ENCODE data around the gene USP40. TPM values are rescaled to one million over a fixed set of nuclear protein-coding genes. Genes with fewer than 3 reads are reported as not detected.

Gene USP40
- total and polyA plus RNA-seq, 2 experiments from 2014 or later = 5.7 to 11.7 TPM

GRCh38 chr2:233519787-233520611, 46.6 kb downstream of the USP40 start:
- TF ChIP-seq NANOG (IDR thresholded peaks at IDR 0.05; ENCODE audit: borderline replicate concordance) = no peak
- TF ChIP-seq, protein P1, sequence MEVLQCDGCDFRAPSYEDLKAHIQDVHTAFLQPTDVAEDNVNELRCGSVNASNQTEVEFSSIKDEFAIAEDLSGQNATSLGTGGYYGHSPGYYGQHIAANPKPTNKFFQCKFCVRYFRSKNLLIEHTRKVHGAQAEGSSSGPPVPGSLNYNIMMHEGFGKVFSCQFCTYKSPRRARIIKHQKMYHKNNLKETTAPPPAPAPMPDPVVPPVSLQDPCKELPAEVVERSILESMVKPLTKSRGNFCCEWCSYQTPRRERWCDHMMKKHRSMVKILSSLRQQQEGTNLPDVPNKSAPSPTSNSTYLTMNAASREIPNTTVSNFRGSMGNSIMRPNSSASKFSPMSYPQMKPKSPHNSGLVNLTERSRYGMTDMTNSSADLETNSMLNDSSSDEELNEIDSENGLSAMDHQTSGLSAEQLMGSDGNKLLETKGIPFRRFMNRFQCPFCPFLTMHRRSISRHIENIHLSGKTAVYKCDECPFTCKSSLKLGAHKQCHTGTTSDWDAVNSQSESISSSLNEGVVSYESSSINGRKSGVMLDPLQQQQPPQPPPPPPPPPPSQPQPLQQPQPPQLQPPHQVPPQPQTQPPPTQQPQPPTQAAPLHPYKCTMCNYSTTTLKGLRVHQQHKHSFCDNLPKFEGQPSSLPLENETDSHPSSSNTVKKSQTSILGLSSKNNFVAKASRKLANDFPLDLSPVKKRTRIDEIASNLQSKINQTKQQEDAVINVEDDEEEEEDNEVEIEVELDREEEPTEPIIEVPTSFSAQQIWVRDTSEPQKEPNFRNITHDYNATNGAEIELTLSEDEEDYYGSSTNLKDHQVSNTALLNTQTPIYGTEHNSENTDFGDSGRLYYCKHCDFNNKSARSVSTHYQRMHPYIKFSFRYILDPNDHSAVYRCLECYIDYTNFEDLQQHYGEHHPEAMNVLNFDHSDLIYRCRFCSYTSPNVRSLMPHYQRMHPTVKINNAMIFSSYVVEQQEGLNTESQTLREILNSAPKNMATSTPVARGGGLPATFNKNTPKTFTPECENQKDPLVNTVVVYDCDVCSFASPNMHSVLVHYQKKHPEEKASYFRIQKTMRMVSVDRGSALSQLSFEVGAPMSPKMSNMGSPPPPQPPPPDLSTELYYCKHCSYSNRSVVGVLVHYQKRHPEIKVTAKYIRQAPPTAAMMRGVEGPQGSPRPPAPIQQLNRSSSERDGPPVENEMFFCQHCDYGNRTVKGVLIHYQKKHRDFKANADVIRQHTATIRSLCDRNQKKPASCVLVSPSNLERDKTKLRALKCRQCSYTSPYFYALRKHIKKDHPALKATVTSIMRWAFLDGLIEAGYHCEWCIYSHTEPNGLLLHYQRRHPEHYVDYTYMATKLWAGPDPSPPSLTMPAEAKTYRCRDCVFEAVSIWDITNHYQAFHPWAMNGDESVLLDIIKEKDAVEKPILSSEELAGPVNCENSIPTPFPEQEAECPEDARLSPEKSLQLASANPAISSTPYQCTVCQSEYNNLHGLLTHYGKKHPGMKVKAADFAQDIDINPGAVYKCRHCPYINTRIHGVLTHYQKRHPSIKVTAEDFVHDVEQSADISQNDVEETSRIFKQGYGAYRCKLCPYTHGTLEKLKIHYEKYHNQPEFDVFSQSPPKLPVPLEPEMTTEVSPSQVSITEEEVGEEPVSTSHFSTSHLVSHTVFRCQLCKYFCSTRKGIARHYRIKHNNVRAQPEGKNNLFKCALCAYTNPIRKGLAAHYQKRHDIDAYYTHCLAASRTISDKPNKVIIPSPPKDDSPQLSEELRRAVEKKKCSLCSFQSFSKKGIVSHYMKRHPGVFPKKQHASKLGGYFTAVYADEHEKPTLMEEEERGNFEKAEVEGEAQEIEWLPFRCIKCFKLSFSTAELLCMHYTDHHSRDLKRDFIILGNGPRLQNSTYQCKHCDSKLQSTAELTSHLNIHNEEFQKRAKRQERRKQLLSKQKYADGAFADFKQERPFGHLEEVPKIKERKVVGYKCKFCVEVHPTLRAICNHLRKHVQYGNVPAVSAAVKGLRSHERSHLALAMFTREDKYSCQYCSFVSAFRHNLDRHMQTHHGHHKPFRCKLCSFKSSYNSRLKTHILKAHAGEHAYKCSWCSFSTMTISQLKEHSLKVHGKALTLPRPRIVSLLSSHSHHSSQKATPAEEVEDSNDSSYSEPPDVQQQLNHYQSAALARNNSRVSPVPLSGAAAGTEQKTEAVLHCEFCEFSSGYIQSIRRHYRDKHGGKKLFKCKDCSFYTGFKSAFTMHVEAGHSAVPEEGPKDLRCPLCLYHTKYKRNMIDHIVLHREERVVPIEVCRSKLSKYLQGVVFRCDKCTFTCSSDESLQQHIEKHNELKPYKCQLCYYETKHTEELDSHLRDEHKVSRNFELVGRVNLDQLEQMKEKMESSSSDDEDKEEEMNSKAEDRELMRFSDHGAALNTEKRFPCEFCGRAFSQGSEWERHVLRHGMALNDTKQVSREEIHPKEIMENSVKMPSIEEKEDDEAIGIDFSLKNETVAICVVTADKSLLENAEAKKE (CRISPR knock-in tag; IDR thresholded peaks at IDR 0.05) = no peak
- TF ChIP-seq, protein P2, sequence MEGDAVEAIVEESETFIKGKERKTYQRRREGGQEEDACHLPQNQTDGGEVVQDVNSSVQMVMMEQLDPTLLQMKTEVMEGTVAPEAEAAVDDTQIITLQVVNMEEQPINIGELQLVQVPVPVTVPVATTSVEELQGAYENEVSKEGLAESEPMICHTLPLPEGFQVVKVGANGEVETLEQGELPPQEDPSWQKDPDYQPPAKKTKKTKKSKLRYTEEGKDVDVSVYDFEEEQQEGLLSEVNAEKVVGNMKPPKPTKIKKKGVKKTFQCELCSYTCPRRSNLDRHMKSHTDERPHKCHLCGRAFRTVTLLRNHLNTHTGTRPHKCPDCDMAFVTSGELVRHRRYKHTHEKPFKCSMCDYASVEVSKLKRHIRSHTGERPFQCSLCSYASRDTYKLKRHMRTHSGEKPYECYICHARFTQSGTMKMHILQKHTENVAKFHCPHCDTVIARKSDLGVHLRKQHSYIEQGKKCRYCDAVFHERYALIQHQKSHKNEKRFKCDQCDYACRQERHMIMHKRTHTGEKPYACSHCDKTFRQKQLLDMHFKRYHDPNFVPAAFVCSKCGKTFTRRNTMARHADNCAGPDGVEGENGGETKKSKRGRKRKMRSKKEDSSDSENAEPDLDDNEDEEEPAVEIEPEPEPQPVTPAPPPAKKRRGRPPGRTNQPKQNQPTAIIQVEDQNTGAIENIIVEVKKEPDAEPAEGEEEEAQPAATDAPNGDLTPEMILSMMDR (conservative IDR thresholded peaks at IDR 0.05; ENCODE audit: low read depth in 2 of 2) = no peak
- no peak for TF ChIP-seq ZNF114 (CRISPR knock-in tag; IDR thresholded peaks at IDR 0.05)
- no peak for TF ChIP-seq JUNB (IDR thresholded peaks at IDR 0.05; ENCODE audit: unreplicated experiment)
- H3K36me3 ChIP-seq (ENCODE audit: insufficient read depth) = no peaks in the 10 kb centered on the region
- no peak overlapping the region for H2AFZ ChIP-seq
- no peaks in the 10 kb centered on the region for H3K4me1 ChIP-seq (ENCODE audit: insufficient read depth)
- Mint-ChIP-seq H3K9me3 (no peaks in the 10 kb centered on the region), H3K4me3 (no peak overlapping the region), H3K27me3 (ENCODE audit: insufficient read depth, low read depth, poor library complexity) (peaks cover 3% of the 10 kb centered on the region), H3K27ac (no peak overlapping the region), H3K36me3 (ENCODE audit: low read depth) (peaks cover 4% of the 10 kb centered on the region; the same call in 1 of the 3 replicates), H3K4me1 (no peaks in the 10 kb centered on the region)
- no peaks in the 10 kb centered on the region for H3F3A ChIP-seq (replicated peaks; ENCODE audit: low read depth)
- H3K4me3 ChIP-seq = no peak overlapping the region
- ATAC-seq (no peak), DNase-seq (ENCODE audit: low spot score) (no peak)
- H3K27me3 ChIP-seq (ENCODE audit: insufficient read depth) = no peaks in the 10 kb centered on the region
- H3K4me2 ChIP-seq = no peak overlapping the region
- H3K27ac ChIP-seq (ENCODE audit: low read depth) = no peak overlapping the region
- no peaks in the 10 kb centered on the region for H3K9me2 ChIP-seq (ENCODE audit: insufficient read depth)
- H4K20me1 ChIP-seq (replicated peaks; ENCODE audit: insufficient read depth) = 0 out of 2 replicates have a peak, but pooled peaks cover 5% of the 10 kb centered on the region
- no peaks in the 10 kb centered on the region for H3K79me2 ChIP-seq (replicated peaks; ENCODE audit: insufficient read depth)

Data from GM23338 (cell line).